ENCODE results near the gene DNAJC25.
A peak's percentile ranks its signal among the peaks of the same experiment; 100 is the strongest.
"Not testable (repeated sequence)": the region's sequence is repeated elsewhere in the genome, so short reads cannot be mapped to it uniquely, and the experiment has no call there.

DNAJC25 gene

DNA sequence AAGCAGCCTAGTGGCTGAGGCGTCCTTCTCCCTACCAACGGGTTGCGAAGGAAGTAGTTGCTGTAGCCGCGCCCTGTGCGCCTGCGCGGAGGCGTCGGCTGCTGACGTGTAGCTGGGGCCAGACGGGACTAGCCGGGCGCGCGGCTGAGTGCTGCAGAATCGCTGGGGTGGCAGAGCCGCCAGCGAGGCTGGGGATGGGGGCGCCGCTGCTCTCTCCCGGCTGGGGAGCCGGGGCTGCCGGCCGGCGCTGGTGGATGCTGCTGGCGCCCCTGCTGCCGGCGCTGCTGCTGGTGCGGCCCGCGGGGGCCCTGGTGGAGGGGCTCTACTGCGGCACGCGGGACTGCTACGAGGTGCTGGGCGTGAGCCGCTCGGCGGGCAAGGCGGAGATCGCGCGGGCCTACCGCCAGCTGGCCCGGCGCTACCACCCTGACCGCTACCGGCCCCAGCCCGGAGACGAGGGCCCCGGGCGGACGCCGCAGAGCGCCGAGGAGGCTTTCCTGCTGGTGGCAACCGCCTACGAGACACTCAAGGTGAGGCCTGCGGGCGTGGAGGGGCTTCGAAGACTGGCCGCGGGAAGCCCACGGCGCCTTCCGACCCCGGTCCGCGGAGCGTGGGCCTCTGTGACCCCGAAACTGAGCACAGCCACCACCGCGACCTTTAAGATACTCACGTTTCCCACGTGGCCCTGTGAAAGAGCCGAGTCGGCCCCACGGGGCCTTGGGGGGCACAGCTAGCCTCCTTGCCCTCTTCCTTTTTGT, at the start of gene DNAJC25:
Gene DNAJC25 (plus strand): TSS at position 121 of the 758 bp plus-strand sequence. CDS start 74 bp downstream, at position 195.
- DNase-seq: peak; percentile 97

- DNase-seq: no peak
These were observed 48.2 kb upstream of the DNAJC25 start for GRCh38 chr9:111582888-111583287.

DNA sequence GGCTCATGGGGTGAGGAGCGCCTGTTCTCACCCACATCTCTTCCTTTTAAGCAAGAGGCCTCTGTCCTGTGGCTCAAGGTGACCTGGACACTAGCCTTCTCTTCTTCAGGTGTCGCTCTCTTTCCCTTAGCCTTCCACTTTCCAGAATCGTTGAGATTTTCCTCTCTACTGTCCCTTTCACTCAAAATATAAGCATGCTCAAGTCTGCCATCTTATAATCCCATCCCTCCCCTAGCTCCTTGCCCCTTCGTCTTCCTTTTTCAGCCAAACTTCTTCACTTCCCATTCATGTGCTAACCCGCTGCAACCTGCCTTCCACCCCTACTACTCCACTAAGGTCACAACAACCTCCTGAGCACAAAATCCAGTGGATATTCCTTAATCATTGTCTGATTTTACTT, 44.8 kb upstream of the DNAJC25 start:
- DNase-seq: no peak

DNA sequence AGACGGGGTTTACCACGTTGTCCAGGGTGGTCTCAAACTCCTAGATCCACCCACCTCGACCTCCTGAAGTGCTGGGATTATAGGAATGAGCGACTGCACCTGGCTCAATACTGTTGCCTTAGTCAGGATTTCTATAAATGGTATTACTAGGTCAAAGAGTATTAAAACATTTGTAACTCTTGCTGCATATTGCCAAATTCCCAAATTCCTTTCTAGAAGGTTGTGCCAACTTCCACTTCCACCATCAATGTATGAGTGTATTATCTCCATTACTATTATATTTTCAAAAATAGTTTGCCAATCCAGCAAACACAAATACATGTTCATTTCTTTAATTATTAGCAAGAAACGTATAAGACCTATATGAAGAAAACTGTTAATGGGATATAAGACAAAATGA, 42.3 kb upstream of the DNAJC25 start:
- DNase-seq: no peak

DNA sequence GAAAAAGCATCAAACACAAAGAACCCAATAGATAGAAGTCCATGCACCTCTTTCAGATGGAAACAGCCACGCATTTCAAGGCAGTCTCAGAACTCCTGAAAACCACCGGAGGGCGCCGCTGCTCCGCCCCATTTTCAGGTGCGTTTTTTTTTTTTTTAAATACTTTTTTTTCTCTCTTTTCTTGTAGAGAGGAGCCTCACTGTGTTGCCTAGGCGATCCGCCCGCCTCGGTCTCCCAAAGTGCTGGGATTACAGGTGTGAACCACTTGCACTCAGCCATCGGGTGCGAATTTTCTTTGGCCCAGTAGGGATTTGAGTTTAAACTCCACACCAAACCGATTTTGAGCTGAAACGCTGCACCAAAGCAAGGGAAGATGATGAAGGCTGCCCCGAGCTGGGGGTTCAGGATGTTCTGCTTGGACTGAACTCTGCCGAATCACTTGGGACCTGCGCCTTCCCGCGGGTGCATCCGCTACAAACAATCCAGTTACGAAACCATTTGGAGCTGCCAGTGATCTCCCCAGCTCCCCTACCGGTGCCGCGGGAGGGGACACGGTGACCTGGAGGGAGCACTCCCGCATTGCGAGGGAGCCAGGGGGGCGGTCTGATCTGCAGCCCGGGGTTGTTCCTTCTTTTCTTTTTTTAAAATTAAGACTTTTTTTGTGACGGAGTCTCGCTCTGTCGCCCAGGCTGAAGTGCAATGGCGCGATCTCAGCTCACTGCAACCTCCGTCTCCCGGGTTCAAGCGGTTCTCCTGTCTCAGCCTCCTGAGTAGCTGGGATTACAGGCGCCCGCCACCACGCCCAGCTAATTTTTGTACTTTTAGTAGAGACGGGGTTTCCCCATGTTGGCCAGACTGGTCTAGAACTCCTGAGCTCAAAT, 33.0 kb upstream of the DNAJC25 start:
- no peak for DNase-seq

DNA sequence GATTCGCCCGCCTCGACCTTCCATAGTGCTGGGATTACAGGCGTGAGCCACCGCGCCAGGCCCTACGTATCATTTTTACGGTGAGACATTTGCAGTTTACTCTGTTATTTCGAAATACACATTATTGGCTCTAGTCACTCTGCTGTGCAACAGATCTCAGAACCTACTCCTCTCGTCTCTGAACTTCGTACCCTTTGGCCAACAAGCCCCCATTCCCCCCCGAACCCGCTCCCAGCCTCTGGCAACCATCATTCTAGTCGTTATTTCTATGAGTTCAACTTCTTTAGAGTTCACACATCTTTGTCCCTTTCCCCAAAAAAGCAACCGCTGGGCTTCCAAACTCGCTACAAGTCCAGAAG, 32.4 kb upstream of the DNAJC25 start:
- no peak for DNase-seq

DNA sequence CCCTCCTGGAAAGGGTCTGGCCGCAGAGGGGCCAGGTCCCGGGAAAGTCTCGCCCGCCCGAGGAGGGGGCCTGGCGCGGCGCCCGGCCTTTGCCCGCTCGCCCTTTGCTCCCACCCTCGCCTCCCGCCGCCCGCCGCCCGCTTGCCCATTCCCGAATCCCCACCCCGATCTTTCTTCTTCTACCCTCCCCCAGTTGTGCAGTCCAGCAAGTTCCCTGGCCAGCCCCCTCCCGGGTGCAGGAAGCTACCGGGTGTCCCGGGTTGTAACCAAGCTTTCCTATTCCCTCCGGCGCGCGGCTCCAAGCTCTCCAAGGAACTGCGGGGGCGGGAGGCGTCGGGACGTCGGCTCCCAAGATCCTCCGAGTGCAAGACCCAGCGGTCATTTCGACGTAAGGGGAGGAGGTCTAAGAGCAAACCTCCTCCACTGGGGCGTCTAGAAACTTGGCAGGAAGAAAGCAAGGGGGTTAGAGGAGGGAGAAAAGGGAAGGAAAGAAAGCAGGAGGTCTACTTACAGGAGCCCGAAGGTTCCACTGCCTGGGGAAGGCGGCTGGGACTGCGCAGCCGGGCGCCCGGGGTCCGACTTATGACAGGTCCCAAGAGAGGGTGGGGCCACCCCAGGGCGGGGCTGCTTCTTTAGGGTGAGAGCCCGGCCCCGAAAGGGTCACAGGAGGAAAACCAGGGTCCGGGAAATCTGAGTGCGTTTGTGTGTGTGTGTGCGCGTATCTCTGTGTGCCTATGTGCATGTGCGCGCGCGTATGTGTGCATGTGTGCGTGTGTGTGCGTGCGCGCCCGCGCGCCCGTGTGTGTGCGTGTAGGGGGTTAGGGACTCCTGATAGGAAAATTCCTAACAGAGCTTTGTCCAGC, 31.8 kb upstream of the DNAJC25 start, which contains the start of gene PTGR1:
Gene PTGR1 (minus strand): TSS at position 556 of the 863 bp plus-strand sequence. CDS start 2,225 bp downstream, outside the sequence.
- DNase-seq: no peak

- no peak for DNase-seq
These were observed 31.2 kb upstream of the DNAJC25 start for GRCh38 chr9:111599955-111600343.

- no peak for DNase-seq
These were observed 29.7 kb upstream of the DNAJC25 start for GRCh38 chr9:111601237-111602018.

- DNase-seq: no peak
These were observed 28.1 kb upstream of the DNAJC25 start for GRCh38 chr9:111603041-111603440.

- no peak for DNase-seq
These were observed 27.0 kb upstream of the DNAJC25 start for GRCh38 chr9:111604054-111604615.

DNA sequence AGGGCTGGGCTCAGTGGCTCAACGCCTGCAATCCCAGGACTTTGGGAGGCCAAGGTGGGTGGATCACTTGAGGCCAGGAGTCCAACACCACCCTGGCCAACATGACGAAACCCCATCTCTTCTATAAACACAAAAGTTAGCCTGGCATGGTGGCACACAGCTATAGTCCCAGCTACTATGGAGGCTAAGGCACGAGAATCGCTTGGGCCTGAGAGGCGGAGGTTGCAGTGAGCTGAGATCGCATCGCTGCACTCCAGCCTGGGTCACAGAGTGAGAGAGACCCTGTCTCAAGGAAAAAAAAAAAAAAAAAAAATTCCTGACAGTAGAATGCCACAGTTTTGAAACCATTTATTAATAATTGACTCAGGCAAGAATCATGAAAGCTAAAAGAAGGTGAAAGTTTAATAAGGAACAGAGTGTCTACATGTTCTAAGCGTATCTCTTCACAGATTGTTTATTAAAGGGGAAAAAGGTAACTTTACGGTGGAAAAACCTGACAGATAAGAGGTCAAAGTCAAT, 26.0 kb upstream of the DNAJC25 start:
- no peak for DNase-seq

DNA sequence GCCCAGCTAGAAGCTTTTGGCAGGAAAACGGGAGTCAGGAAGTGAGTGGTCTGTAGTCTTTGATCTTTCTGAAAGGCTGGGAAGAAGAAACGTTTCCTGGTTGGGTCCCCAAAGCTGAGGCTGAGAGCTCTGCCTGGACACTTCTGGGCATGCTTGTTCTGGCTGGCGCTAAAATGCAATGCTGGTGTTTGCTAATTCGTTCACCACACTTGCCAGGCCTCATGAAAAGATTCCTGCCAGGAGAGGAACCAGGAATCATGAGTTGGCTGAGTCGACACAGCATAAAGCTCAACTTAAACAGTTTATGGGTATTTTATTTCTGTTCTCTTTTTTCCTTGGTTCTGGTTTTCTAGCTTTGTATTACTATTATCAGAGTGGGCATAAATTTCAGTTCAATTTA, 21.0 kb upstream of the DNAJC25 start:
- no peak for DNase-seq

GRCh38 chr9:111610845-111611244, 20.3 kb upstream of the DNAJC25 start:
- DNase-seq: no peak

- DNase-seq: no peak
These were observed 17.6 kb upstream of the DNAJC25 start for GRCh38 chr9:111613436-111614040.

- no peak for DNase-seq
These were observed 15.2 kb upstream of the DNAJC25 start for GRCh38 chr9:111615928-111616327.

GRCh38 chr9:111617349-111617748, 13.8 kb upstream of the DNAJC25 start:
- not testable (repeated sequence) for DNase-seq

- DNase-seq: no peak
These were observed 9.1 kb upstream of the DNAJC25 start for GRCh38 chr9:111621895-111622480.

DNA sequence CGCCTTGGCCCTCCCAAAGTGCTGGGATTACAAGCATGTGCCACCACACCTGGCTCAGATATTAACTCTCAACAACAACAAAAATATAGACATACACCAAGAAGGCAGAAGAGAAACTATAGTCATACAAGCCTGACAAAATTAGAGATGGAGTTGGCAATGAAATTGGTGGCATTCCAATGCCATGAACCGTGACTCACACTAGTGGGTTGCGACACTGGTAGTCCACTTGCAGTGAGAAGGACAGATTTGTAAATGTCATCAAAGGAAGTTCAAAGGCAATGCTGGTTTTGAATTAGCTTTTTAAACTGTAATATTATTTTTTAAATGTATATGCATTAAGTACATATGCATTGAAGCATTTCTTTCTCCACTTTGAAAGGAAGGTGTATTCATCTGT, 8.5 kb upstream of the DNAJC25 start:
- no peak for DNase-seq

GRCh38 chr9:111627260-111627963, 3.7 kb upstream of the DNAJC25 start:
- DNase-seq: no peak

All from SHP77 treated with DMSO at 0.1 percent for 48 hours (cell line).